ENCODE measurements around the gene NEUROD2.

Gene NEUROD2

DNA sequence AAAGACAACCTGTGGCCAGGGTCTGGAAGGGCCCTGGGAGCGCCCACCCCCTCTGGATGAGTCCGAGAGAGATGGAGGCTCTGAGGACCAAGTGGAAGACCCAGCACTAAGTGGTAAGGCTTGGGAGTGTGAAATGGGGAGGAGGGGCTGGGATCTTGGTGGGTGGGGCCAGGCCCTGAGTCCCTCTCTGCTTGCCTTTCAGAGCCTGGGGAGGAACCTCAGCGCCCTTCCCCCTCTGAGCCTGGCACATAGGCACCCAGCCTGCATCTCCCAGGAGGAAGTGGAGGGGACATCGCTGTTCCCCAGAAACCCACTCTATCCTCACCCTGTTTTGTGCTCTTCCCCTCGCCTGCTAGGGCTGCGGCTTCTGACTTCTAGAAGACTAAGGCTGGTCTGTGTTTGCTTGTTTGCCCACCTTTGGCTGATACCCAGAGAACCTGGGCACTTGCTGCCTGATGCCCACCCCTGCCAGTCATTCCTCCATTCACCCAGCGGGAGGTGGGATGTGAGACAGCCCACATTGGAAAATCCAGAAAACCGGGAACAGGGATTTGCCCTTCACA, 28.0 kb upstream of the NEUROD2 start:
- no peak for DNase-seq (ENCODE audit: low read depth in 2 of 2)

- no peak for DNase-seq (ENCODE audit: low read depth in 2 of 2)
These were observed 26.7 kb upstream of the NEUROD2 start for GRCh38 chr17:39634384-39634871.

DNA sequence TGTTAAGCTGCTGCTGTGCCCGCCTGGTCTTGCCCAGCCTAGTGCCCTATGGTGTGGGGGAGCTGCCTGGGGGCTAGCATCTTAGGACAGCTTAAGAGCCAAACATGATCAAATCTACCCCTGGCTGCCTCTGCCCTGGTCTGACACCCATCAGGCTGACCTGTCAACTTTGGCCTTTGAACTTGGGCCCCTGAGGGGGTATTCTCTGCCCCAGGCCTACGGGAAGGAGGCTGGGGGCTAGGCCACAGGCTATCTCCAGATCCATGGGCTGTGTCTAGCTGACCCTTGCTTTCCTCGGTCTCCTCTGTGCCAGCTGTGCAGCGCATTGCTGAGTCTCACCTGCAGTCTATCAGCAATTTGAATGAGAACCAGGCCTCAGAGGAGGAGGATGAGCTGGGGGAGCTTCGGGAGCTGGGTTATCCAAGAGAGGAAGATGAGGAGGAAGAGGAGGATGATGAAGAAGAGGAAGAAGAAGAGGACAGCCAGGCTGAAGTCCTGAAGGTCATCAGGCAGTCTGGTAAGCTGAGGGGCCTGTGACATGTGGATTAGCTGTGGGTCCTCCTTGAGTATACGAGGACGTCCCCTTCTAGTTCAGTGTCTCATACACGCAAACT, 26.0 kb upstream of the NEUROD2 start:
- no peak for DNase-seq (ENCODE audit: low read depth in 2 of 2)

DNA sequence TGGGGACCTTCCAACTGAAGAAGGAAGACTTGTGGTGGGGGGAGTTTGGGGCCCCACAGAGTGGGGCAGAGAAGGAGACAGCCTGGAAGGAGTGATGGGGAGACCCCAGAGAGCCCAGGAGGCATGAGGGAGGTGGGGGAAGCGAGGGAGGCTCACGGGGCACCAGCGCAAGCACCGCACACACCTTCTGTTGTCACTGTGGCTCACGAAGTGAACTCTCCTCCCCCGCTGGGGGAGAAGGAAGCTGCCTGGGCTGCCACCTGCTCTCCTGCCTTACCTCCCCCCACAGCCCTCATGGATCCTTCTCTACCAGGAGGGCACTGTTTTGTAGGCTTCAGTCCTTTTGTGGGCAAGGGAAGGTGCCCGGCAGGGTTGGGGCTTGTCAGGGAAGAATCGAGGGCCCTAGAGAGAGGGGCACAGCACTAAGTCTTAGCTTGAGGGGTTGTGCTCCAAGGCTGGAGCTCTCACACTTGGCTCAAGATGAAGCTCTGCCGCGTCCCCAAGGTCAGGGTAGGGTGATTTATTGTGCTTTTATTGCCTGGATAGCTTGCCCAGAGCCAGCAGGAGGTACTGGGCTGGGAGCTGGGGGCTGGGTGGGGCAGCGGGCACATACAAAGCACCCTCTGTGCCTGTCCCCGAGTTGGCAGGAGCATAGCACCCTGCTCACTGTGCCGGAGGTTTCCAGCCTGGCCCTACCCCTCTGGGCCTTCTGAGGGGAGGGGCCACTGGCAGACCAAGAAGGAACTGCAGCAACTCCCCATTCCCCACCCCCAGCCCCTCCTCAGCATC, 24.6 kb upstream of the NEUROD2 start:
- no peak for DNase-seq (ENCODE audit: low read depth in 2 of 2)

GRCh38 chr17:39631403-39631802, 23.7 kb upstream of the NEUROD2 start:
- DNase-seq (ENCODE audit: low read depth in 2 of 2): no peak

DNA sequence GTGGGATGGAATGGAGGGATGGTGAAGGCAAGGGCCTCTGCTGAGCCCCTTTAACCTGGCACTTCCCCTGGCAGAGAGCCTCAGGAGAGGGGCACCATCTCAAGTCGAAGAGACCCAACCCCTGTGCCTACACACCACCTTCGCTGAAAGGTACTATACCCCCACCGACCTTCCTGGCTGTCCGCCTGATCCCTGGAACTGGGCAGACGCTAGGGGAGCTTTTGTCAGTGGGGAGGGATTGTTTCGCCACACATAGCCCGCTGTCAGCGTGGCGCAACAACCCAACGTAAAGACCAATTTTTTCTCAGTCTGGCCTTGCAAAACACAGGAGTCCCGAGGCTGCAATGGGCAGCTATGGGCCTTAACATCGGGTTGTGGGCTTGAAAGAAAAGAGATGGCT, 22.2 kb upstream of the NEUROD2 start:
- no peak for DNase-seq (ENCODE audit: low read depth in 2 of 2)

DNA sequence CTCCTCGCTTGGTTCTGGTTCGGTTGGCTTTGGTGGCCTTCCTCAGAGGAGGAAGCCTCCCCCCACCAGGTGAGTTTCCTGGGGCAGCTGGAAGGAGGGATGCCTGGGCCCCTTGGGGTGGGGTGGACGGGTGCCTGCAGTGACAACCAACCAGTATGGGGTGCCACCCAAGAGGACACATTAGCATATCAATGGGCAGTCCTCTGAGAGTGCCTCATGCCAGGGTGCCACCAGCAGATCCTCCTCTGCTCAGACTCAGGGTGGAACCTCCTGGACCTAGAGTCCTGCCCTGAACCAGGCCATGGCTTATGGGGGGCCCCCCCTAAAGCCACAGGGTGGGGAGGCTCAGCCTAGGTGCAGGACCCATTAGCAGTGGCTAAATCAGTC, 21.8 kb upstream of the NEUROD2 start:
- no peak for DNase-seq (ENCODE audit: low read depth in 2 of 2)

DNA sequence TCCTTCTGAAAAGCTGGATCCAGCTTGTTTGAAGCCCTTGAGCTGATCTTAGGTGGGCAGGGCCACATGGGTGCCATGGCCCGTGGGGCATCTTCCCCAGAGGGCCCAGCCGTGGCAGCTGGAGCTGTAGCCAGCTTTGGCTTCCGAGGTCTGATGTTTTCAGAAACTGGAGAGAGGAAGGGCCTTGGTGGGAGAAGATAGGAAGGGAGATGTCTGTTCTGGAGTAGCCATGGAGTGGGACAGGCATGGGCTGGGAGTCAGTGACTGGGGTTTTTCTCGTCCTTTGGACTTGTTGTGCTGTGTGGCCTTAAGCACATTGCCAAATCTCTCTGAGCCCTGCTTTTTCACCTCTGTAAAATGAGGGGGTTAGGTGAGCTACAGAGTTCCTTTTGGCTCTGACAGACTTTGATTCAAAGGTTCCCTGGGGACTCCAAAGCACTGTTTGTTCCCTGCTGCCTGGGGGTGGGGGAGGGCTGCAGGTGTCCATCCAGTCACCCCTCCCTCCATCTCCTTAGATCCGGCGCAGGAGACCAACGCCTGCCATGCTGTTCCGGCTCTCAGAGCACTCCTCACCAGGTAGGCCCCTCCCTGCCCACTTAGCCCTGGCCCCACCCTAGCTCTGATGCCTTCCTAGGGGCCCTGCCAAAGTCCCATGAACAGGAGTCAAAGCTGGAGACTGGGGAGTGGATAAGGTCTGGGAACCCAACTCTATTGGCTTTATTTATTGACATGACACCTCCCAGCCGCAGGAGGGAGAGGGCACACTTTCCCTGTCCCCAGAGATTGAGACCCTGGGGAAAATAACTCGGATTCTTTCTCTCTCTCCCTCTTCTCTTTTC, 21.2 kb upstream of the NEUROD2 start:
- DNase-seq (ENCODE audit: low read depth in 2 of 2): no peak

DNA sequence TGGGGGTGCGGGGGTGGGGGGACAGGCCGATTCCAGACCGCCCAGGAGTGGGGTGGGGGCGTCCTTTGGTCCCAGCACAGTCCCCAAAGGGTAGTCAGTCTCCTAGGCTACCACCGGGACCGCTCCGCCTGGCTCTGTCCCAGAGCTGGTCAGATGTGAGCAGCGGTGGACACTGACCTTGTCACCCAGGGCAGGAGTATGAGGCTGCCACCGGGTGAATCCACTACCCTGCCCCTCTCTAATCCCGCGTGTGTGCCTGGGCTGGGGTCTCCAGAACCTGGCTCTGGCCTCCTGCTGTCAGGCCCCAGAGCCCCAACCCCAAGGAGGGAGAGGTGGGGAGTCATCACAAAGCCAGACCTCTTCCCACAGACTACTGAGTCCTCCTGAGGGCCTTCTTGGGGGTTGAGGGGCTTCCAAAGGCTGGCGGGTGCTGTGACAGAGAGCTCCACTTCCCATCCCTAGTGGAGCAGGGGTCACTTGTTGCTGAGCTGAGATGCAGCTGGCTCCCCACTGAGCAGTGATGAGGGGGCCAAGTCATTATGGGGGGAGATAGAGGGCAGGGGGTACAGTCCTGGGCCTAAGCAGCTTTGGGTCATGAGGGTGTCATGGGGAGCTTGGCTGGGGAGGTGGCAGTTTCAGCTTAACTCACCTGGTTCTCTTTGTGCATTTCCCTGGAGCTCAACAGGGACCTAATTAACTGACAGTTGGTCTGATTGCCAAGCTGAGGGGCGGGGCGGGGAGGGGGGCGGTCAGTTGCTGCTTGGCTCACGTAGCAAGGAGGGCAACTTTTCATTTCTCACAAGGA, 20.2 kb upstream of the NEUROD2 start:
- no peak for DNase-seq (ENCODE audit: low read depth in 2 of 2)

DNA sequence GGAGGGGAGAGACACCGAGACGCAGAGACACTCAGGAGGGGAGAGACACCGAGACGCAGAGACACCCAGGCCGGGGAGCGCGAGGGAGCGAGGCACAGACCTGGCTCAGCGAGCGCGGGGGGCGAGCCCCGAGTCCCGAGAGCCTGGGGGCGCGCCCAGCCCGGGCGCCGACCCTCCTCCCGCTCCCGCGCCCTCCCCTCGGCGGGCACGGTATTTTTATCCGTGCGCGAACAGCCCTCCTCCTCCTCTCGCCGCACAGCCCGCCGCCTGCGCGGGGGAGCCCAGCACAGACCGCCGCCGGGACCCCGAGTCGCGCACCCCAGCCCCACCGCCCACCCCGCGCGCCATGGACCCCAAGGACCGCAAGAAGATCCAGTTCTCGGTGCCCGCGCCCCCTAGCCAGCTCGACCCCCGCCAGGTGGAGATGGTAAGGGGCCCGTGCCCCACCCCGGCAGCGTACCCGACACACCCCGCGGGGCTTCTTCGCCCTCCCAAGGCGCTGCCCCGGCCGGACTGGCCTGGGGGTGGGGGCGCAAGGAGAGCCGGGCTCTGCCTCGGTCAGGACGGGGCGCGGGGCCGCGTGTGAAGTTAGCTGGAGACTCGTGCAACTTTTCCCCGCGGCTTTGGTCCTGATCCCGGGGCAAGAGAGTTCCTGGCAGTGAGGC, 19.5 kb upstream of the NEUROD2 start:
- DNase-seq (ENCODE audit: low read depth in 2 of 2): no peak

GRCh38 chr17:39626171-39627046, 18.7 kb upstream of the NEUROD2 start, which contains the start of gene PPP1R1B:
Gene PPP1R1B, plus strand, starts transcription at chr17:39626952. Its CDS starts 441 bp downstream, at chr17:39627393.
- no peak for DNase-seq (ENCODE audit: low read depth in 2 of 2)

GRCh38 chr17:39625198-39625785, 17.6 kb upstream of the NEUROD2 start:
- DNase-seq (ENCODE audit: low read depth in 2 of 2): no peak

DNA sequence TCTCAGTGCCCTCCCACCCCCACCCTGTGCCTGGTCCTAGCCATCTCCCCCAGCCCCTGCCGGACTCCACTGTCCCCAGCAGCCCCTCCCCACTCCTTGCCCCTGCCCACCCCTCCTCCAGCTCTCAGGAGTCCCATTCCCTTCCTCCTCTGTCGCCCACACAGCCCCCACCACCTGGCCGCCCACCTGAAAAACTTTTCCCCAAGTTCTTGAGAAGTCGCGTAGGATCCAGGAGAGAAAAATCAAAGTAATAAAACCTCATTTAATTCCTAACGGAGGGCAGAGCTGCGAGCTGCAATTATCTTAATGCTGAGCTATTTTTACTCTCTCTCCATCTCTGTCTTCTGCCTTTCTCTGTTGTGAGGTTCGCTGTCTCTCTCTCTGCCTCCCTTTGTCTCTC, 16.6 kb upstream of the NEUROD2 start:
- no peak for DNase-seq (ENCODE audit: low read depth in 2 of 2)

DNA sequence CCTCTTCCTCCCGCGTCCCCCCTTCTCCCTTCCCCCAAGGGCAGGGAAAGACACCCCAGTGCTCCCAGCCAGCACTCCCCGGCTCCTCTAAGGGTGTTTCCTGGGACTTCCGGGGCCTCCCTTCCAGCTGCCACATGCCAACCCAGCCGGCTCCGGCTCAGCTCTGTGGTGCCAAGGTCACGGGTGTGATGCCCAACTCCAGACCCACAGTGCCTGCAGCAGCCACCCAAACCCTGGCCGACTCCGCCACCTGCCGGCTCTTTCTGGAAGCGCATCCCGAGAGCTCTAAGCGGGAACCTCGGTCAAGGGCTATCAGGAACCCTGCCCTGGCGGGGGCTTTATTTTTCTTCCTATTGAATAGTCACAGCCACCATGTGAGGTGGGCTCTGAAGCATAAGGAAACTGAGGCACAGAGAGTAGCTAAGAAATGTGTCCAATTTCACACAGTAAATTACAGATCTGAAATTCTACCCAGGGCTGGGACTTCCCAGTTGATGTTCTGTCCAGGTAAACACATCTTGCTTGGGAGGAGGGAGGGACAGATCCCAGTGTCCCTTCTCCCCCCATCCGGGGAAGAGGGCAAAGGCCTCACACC, 15.7 kb upstream of the NEUROD2 start:
- peak; percentile 60 to 88 for DNase-seq (ENCODE audit: low read depth in 2 of 2)

- no peak for DNase-seq (ENCODE audit: low read depth in 2 of 2)
These were observed 14.8 kb upstream of the NEUROD2 start for GRCh38 chr17:39622380-39623006.

DNA sequence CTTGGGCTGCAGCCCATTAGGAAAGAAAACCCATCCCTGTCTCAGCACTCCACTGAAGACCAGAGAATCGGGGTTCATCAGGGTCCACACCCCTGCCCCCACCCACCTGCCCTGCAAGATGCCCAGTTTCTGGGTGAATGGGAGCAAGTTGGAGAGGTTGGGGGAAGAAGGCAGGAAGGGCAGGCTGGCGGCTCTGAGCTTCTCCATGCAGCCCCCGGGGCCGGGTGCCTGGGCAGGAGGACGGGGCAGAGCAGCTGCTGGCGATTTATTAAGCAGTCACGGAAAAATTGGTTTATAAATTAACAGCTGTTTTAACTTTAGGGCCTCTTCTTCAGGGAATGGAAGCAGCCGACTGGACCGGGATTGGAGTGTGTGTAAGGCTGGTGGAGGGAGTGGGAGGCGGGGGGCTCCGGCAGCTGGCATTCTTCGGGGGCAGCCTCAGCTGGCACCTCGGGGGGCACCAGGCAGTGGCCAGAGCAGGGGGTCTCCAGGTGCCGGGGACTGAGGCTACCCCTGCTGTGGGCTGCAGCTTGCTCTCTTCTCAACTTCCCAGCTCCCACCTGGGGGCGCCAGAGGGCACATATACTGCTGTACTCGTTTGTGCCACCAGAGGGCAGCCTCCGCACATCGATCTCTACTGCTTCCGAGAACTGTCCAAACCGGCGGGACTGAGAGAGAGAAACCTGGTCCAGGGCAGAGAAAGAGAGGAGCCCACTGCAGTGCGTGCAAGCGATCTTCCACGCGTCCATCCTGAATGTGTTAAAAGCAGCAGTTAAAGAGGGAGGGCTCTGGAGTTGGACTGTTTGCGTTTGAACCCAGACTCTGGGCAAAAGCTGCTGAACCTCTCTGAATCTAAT, 14.0 kb upstream of the NEUROD2 start:
- DNase-seq (ENCODE audit: low read depth in 2 of 2): peak; percentile 72 to 83

- DNase-seq (ENCODE audit: low read depth in 2 of 2): no peak
These were observed 12.0 kb upstream of the NEUROD2 start for GRCh38 chr17:39619786-39620101.

Data from stimulated activated CD4-positive, alpha-beta T cell treated with anti-CD3 and anti-CD28 coated beads, Interleukin-1b, Interleukin-23, amount 100 ng/mL, for 1 hour (primary cell).